ENCODE data around the gene NLGN2.

The NLGN2 gene

GRCh38 chr17:7414837-7415236, 7.2 kb downstream of the NLGN2 start:
- DNase-seq: no peak

- no peak for DNase-seq
These were observed 8.1 kb downstream of the NLGN2 start for GRCh38 chr17:7415784-7416183.

GRCh38 chr17:7416323-7416722, 8.7 kb downstream of the NLGN2 start:
- DNase-seq: no peak

- DNase-seq: no peak
These were observed 9.5 kb downstream of the NLGN2 start for GRCh38 chr17:7417056-7417655.

- DNase-seq: no peak
These were observed 11.0 kb downstream of the NLGN2 start for GRCh38 chr17:7418472-7419152.

GRCh38 chr17:7419819-7420610, 12.4 kb downstream of the NLGN2 start, which contains the start of gene SPEM1:
Gene SPEM1, plus strand, starts transcription at chr17:7420324. Its CDS starts 61 bp downstream, at chr17:7420385.
- DNase-seq: no peak

- DNase-seq: no peak
These were observed 13.5 kb downstream of the NLGN2 start for GRCh38 chr17:7421186-7421585.

GRCh38 chr17:7423679-7424078, 16.0 kb downstream of the NLGN2 start:
- DNase-seq: no peak

- DNase-seq: no peak
These were observed 17.7 kb downstream of the NLGN2 start, which contains the start of gene SPEM2 for GRCh38 chr17:7425316-7425715. Gene SPEM2, plus strand, starts transcription at chr17:7425616. Its CDS starts 73 bp downstream, at chr17:7425689.

- no peak for DNase-seq
These were observed 18.1 kb downstream of the NLGN2 start for GRCh38 chr17:7425756-7426155.

- no peak for DNase-seq
These were observed 18.7 kb downstream of the NLGN2 start for GRCh38 chr17:7426203-7426863.

GRCh38 chr17:7426896-7427489, 19.3 kb downstream of the NLGN2 start:
- no peak for DNase-seq

GRCh38 chr17:7427549-7427948, 19.9 kb downstream of the NLGN2 start:
- DNase-seq: no peak

GRCh38 chr17:7428557-7428956, 20.9 kb downstream of the NLGN2 start, which contains the start of gene SPEM3:
Gene SPEM3, plus strand, starts transcription at chr17:7428857. Its CDS starts 46 bp downstream, at chr17:7428903.
- DNase-seq: no peak

GRCh38 chr17:7429722-7430121, 22.1 kb downstream of the NLGN2 start:
- no peak for DNase-seq

GRCh38 chr17:7431231-7431630, 23.6 kb downstream of the NLGN2 start:
- no peak for DNase-seq

- DNase-seq: no peak
These were observed 24.7 kb downstream of the NLGN2 start for GRCh38 chr17:7432296-7432695.

- DNase-seq: peak; percentile 42
These were observed 28.3 kb downstream of the NLGN2 start for GRCh38 chr17:7435676-7436555.

GRCh38 chr17:7436556-7437368, 29.1 kb downstream of the NLGN2 start:
- peak; percentile 76 for DNase-seq

- no peak for DNase-seq
These were observed 29.8 kb downstream of the NLGN2 start for GRCh38 chr17:7437369-7437863.
